ENCODE data around the gene FKBP10. TPM values are rescaled to one million over a fixed set of nuclear protein-coding genes. Genes with fewer than 3 reads are reported as not detected.

Gene FKBP10
- total RNA-seq, 2 donors from 2014 or later, result 179 to 291 TPM

- no peak for DNase-seq
- Histone ChIP-seq H3K27ac (ENCODE audit: low read depth, low read length) (no peak overlapping the region), H3K4me3 (ENCODE audit: low read length) (no peak overlapping the region), H3K9ac (ENCODE audit: extremely low read depth, low read length, poor library complexity, severe bottlenecking) (no peak overlapping the region), H3K9me3 (ENCODE audit: control insufficient read depth, low read length) (no peaks in the 10 kb centered on the region), H3K27me3 (ENCODE audit: control insufficient read depth, insufficient read depth, low read length, poor library complexity, severe bottlenecking) (no peaks in the 10 kb centered on the region), H3K36me3 (ENCODE audit: control insufficient read depth, insufficient read depth, low read length) (peaks cover 79% of the 10 kb centered on the region), H3K4me1 (ENCODE audit: control insufficient read depth, insufficient read depth, low read length) (no peaks in the 10 kb centered on the region)
- H3K27ac Mint-ChIP-seq, result no peak overlapping the region
- TF ChIP-seq CTCF (conservative IDR thresholded peaks at IDR 0.05), result no peak
- no peaks in the 10 kb centered on the region for H3K27me3 Mint-ChIP-seq (ENCODE audit: insufficient read depth)
- H3K36me3 Mint-ChIP-seq (ENCODE audit: low read depth), result peaks cover 75% of the 10 kb centered on the region
- H3K4me3 Mint-ChIP-seq, result no peak overlapping the region
- H3K9me3 Mint-ChIP-seq, result no peaks in the 10 kb centered on the region
- H3K4me1 Mint-ChIP-seq, result peaks cover 8% of the 10 kb centered on the region
- WGBS, 2 experiments (ENCODE audit: insufficient coverage in 1 of 2, insufficient read length in 1 of 2), result 95% methylated on average over 9 to 16 of the region's 16 CpGs
Observed at GRCh38 chr17:41769346-41769862, 43.4 kb upstream of the FKBP10 start.

DNA sequence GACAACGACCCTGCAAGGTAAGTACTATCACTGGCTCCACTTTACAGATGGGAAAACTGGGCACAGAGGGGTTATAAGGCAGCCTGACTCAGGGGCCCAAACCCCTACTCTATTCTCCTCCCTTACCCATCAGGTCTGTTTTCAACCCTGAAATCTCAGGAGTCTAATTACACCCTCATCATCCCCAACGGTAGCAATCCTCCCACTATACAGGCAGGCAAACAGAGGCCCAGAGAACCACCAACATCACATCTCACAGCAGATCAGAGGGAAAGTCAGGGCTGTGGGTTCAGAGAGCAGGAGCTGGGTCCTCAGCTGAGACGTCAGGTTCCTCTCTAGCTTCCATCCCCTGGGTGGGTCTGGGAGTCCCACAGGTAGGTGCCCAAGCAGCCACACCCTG lies 42.8 kb upstream of the FKBP10 start:
- H3K9me3 ChIP-seq (ENCODE audit: control insufficient read depth, low read length), result no peaks in the 10 kb centered on the region
- no peaks in the 10 kb centered on the region for H3K27me3 ChIP-seq (ENCODE audit: control insufficient read depth, insufficient read depth, low read length, poor library complexity, severe bottlenecking)
- H3K36me3 ChIP-seq (ENCODE audit: control insufficient read depth, insufficient read depth, low read length), result peaks cover 74% of the 10 kb centered on the region
- Mint-ChIP-seq H3K27ac (peak overlapping the region; percentile 21), H3K36me3 (ENCODE audit: low read depth) (peaks cover 72% of the 10 kb centered on the region), H3K27me3 (ENCODE audit: insufficient read depth) (no peaks in the 10 kb centered on the region), H3K9me3 (no peaks in the 10 kb centered on the region), H3K4me1 (peaks cover 8% of the 10 kb centered on the region), H3K4me3 (no peak overlapping the region)
- H3K4me3 ChIP-seq (ENCODE audit: low read length), result no peak overlapping the region
- H3K4me1 ChIP-seq (ENCODE audit: control insufficient read depth, insufficient read depth, low read length), result no peaks in the 10 kb centered on the region
- no peak overlapping the region for H3K27ac ChIP-seq (ENCODE audit: low read depth, low read length)
- H3K9ac ChIP-seq (ENCODE audit: extremely low read depth, low read length, poor library complexity, severe bottlenecking), result no peak overlapping the region
- TF ChIP-seq CTCF (conservative IDR thresholded peaks at IDR 0.05), result no peak
- no peak for DNase-seq
- 96 to 100% methylated on average over 2 to 3 of the region's 3 CpGs for WGBS, 2 experiments (ENCODE audit: insufficient coverage in 1 of 2, insufficient read length in 1 of 2)

DNA sequence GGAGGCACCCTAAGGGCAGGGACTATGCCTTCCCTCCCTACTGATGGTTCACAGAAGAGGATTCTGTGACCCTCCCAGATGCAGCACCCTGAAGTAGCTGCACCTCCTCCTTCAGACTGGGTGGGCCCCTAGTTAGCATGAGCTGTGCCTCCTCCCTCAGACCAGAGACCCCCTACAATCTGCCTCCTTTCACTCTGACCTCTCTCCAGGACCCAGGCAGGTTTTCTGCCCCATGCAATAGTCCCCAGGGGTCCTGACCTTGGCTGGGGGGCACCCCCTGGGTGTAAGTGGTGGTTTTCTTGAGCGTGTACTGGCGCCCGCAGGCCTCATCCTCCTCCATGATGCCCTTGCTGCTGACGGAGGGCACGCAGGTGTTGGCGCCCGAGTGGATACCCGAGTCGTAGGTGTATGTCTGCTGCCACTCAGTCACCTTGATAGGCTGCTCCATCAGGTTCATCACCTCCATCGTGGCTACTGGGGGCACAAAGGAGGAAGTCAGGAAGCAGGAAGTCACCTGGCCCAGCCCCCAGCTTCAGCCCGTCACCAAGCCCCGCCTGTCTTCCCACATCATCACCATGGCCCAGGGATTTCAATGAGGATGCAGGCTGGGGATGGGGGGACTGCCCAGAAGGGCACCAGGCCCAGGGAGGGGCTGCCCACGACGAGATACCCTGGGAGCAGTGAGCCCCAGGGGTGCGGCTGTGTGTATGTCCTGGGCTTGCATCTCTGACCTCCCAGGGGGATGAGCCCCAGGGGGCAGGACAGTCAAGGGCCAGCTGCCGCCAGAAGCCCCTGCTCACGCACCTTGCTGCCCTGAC lies 41.2 kb upstream of the FKBP10 start:
- H3K36me3 ChIP-seq (ENCODE audit: control insufficient read depth, insufficient read depth, low read length), result peaks cover 76% of the 10 kb centered on the region
- Mint-ChIP-seq H3K36me3 (ENCODE audit: low read depth) (peaks cover 76% of the 10 kb centered on the region), H3K27me3 (ENCODE audit: insufficient read depth) (no peaks in the 10 kb centered on the region), H3K9me3 (no peaks in the 10 kb centered on the region), H3K4me1 (peaks cover 17% of the 10 kb centered on the region), H3K4me3 (no peak overlapping the region), H3K27ac (no peak overlapping the region)
- H3K4me1 ChIP-seq (ENCODE audit: control insufficient read depth, insufficient read depth, low read length), result no peaks in the 10 kb centered on the region
- no peaks in the 10 kb centered on the region for H3K27me3 ChIP-seq (ENCODE audit: control insufficient read depth, insufficient read depth, low read length, poor library complexity, severe bottlenecking)
- no peak for TF ChIP-seq CTCF (conservative IDR thresholded peaks at IDR 0.05)
- H3K27ac ChIP-seq (ENCODE audit: low read depth, low read length), result no peak overlapping the region
- no peaks in the 10 kb centered on the region for H3K9me3 ChIP-seq (ENCODE audit: control insufficient read depth, low read length)
- no peak for DNase-seq
- H3K4me3 ChIP-seq (ENCODE audit: low read length), result no peak overlapping the region
- no peak overlapping the region for H3K9ac ChIP-seq (ENCODE audit: extremely low read depth, low read length, poor library complexity, severe bottlenecking)
- WGBS, 2 experiments (ENCODE audit: insufficient coverage in 1 of 2, insufficient read length in 1 of 2), result 92 to 100% methylated on average over 3 to 17 of the region's 17 CpGs

Data from endodermal cell (in vitro differentiated cells).